Epithelial cell of esophagus (primary cell): ENCODE results near the gene CDHR3.

Source experiments
- DNase-seq: peaks from one replicate; pipeline ENCODE4 v3.0.0; 2010; ENCODE audit warnings: low read depth
- H3K4me3 ChIP-seq: 2 replicates; pipeline ENCODE4 v1.5.1; 2011; ENCODE audit warnings: mild to moderate bottlenecking, low read length, control low read depth
- TF ChIP-seq, protein P1 (sequence below): IDR thresholded peaks from 2 replicates; pipeline ENCODE4 v1.5.1; 2011; ENCODE audit warnings: low read depth, mild to moderate bottlenecking, low read length, control low read depth, inconsistent platforms; ENCODE audit not compliant: insufficient read depth; ENCODE audit errors: missing control alignments

Gene CDHR3

DNA sequence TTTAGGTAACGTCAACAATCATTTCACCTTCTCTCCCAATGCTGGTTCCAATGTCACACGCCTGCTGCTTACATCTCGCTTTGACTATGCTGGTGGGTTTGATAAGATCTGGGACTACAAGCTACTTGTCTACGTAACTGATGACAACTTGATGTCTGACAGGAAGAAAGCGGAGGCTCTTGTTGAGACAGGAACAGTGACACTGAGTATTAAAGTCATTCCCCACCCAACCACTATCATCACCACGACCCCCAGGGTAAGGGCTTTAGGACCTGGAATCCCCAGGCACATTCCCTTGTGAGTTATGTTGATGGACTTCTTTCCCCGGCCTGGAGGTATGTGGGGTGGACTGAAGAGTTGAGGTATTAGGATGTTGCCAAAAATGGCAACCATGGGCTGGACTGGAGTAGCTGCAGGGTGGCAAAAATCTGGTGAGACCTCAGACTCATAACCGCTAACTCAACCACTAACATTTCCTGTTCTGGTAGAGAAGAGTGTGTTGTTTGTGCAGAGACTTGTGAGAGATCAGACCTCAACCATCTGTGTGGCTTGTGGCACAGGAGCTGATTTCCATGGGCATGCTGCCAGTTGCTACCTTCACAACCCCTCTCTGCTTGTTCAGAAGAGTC lies 59.2 kb downstream of the CDHR3 start:
- no peak for DNase-seq
- no peak overlapping the region for H3K4me3 ChIP-seq
- TF ChIP-seq, protein P1, sequence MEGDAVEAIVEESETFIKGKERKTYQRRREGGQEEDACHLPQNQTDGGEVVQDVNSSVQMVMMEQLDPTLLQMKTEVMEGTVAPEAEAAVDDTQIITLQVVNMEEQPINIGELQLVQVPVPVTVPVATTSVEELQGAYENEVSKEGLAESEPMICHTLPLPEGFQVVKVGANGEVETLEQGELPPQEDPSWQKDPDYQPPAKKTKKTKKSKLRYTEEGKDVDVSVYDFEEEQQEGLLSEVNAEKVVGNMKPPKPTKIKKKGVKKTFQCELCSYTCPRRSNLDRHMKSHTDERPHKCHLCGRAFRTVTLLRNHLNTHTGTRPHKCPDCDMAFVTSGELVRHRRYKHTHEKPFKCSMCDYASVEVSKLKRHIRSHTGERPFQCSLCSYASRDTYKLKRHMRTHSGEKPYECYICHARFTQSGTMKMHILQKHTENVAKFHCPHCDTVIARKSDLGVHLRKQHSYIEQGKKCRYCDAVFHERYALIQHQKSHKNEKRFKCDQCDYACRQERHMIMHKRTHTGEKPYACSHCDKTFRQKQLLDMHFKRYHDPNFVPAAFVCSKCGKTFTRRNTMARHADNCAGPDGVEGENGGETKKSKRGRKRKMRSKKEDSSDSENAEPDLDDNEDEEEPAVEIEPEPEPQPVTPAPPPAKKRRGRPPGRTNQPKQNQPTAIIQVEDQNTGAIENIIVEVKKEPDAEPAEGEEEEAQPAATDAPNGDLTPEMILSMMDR, result no peak

DNA sequence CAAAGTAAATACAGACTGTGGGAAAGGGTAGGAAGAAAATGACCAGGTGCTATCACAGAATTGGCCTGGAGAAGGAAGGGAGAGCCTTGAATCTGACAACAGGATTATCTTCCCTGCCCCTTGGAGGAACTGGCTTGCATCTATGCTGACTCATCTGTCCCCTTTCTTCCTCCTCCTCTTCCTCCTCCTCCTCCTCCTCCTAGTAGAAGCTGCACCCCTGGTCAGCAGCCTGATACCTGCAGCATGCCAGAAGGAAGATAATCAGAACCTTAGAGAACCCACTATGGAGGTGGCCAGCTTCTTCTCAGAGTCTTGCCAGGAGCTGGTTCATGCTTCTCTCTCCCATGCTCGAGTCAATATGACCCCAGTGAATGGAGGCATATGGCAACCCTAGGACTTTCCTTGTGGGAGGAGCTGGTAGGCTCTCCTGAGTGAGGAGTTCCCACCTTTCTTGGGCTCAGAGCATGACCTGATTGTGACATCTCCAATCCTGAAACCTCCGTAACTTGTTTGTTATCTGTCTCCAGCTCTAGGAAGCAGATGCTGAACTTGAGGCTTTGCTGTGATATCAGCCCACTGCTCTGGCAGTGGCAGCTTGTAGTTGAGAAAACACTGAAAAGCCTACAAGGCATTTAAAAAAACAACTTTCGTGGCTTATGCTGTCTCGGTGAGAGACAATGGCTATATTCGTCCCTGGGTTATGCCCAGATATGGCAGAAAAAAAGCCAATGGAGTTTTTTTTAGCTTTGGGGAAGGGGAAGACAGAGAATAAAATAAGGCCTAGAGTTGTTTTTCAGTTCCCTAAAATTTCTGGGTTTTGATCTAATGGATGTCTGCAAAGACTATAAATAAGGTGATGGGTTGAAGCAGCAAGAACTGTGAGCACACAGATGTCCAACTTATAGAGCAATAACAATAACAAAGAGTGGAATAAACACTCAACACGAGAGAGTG lies 60.6 kb downstream of the CDHR3 start:
- H3K4me3 ChIP-seq, result no peak overlapping the region
- no peak for DNase-seq
- TF ChIP-seq, protein P1, result no peak

DNA sequence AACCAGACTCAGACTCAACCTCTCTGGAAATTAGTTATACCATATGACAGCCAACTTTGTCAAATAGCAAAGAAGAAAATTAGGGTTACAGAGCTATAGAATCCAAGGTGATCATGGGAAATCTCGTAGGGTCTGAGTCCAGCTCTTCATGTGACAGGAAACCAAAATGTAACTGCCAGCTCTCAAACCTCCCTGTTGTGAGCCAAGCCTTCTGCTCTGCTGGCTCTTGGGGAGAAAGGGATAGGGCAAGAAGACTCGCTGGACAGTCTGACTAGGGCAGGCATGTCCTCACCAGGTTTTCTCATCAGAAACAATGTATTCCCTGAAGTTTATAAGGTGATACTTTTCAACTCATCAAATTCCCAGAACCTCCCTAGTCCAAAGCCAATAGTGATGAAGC lies 63.0 kb downstream of the CDHR3 start:
- H3K4me3 ChIP-seq, result no peak overlapping the region
- no peak for DNase-seq
- TF ChIP-seq, protein P1, result no peak

DNA sequence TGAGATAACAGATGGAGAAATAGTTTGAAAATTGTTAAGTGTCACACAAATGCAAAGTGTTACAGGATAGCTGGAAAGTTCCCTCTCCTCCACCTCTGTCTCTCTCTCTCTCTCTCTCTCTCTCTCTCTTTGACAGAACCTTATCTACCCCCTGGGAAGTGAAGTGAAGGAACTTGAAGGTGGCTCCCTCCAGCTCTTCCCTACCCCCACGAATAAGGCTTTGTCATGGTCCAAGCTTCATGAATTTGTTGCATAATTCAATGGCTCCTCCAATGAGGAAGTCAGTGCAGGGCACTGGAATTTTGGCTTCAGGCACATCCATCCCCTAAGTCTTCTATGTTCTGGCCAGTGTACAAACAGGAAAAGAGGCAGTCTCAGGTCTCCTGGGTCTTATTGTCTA lies 66.4 kb downstream of the CDHR3 start:
- DNase-seq, result no peak
- no peak overlapping the region for H3K4me3 ChIP-seq
- TF ChIP-seq, protein P1, result no peak

DNA sequence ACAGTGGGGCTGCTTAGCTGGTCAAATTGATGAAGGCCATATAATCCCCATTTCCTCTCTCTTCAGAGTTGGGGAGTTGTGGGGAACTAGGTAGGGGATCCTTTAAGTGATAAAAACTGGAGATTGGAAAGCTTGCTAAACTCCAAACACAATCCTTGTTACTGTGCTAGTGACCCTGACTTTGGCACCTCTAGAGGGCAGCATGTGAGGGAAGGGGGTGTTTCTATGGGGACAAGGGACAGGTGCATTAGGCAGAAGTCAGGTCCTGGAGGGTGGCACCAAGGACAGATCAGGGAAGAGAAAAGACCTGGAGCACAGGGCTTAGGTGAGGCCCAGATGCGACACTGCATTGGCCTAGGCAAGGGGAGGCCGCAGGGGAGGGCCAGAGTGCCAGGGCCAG lies 66.9 kb downstream of the CDHR3 start:
- DNase-seq, result no peak
- TF ChIP-seq, protein P1, result no peak
- no peak overlapping the region for H3K4me3 ChIP-seq

DNA sequence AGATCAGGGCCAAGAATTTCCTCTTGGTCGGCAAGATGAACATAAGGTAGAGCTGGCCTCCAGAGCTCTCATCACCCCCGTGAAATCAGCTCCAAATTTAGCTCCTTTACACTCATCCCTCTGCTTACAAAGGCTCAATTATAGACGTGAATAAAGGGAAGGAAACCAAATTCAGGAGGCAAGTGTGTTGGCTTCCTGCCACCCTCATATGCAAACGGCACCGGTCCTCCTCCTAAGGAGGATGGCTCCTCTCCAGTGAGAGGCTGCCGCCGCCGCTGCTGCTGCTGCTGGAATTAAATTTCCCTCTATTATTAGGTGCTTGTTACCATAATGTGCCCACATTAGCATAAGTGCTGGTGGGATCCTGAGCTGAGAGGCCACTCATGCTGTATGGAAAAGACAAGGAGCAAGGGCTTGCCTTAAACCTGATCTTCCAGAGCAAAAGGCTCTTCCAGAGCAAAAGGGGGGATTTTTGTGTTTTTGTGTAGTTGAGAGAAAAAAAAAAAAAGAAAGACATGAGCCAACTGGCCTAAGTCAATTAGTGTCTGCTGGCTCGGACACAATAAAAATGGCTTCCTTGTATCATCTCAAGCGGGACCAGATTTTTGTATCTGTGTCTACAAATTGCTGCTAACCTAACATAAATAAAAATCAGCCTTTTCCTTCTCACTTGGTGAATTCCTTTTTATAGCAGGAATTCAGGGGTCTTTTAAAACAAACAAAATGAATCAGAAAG lies 68.4 kb downstream of the CDHR3 start:
- TF ChIP-seq, protein P1, result no peak
- no peak for DNase-seq
- no peak overlapping the region for H3K4me3 ChIP-seq
